IMR-90 (cell line): ENCODE measurements around the gene DNAJC22. TPM values are rescaled to one million over a fixed set of nuclear protein-coding genes. Genes with fewer than 3 reads are reported as not detected.

Source experiments
- ATAC-seq: fragments of 200-7000 bp; cut with Tn5 transposase; 2 replicates; pipeline ENCODE4 v1.9.1; 2020; ENCODE audit warnings: low read depth, mild to moderate bottlenecking, moderate library complexity
- BruUV-seq: library from RNA; stranded (reverse); fragments of 400-500 nt; replicated peaks from 2 replicates; lab custom pipeline; 2021; lab: Mats Ljungman, UMichigan
- CTCF ChIA-PET: fragments of 300-600 bp; formaldehyde crosslinking; extraction: SDS; loops from one replicate; lab custom pipeline; 2021; ENCODE audit warnings: antibody characterized with exemption; lab: Yijun Ruan, JAX
- POLR2A ChIA-PET: fragments of 300-600 bp; sonication (Branson Sonifier 250); formaldehyde crosslinking; loops from one replicate; lab custom pipeline; 2022; ENCODE audit warnings: antibody characterized with exemption; ENCODE audit not compliant: unreplicated experiment; lab: Charles Lee
- DNase-seq: peaks from one replicate; pipeline ENCODE4 v3.0.0; 2013
- H2AFZ ChIP-seq: replicated peaks from 2 replicates; pipeline ENCODE3; 2013; ENCODE audit warnings: low read length, mild to moderate bottlenecking; ENCODE audit not compliant: poor library complexity
- H2AK5ac ChIP-seq: 2 replicates; pipeline ENCODE4 v1.6.1; 2013; ENCODE audit warnings: low read depth, low read length, inconsistent platforms
- H2AK9ac ChIP-seq: replicated peaks from 2 replicates; pipeline ENCODE3; 2013; ENCODE audit warnings: mild to moderate bottlenecking, low read depth, low read length, moderate library complexity; ENCODE audit not compliant: poor library complexity
- H2BK120ac ChIP-seq: 2 replicates; pipeline ENCODE4 v1.6.1; 2013; ENCODE audit warnings: low read depth, low read length, inconsistent platforms
- H2BK15ac ChIP-seq: 3 replicates; pipeline ENCODE4 v1.6.1; 2013; ENCODE audit warnings: low read depth, low read length, inconsistent platforms
- H2BK20ac ChIP-seq: 2 replicates; pipeline ENCODE4 v1.6.1; 2013; ENCODE audit warnings: low read depth, mild to moderate bottlenecking, inconsistent platforms, low read length, moderate library complexity
- H2BK5ac ChIP-seq: 2 replicates; pipeline ENCODE4 v1.6.1; 2013; ENCODE audit warnings: mild to moderate bottlenecking, low read depth, low read length, inconsistent platforms; ENCODE audit not compliant: poor library complexity, severe bottlenecking
- H3K14ac ChIP-seq: replicated peaks from 2 replicates; pipeline ENCODE4 v1.6.1; 2013; ENCODE audit warnings: low read depth, low read length, inconsistent platforms
- H3K18ac ChIP-seq: 2 replicates; pipeline ENCODE4 v1.6.1; 2013; ENCODE audit warnings: low read depth, low read length, control low read depth
- H3K23ac ChIP-seq: 2 replicates; pipeline ENCODE4 v1.6.1; 2013; ENCODE audit warnings: low read depth, low read length, inconsistent platforms
- H3K27ac ChIP-seq: 2 replicates; pipeline ENCODE4 v1.5.1; 2013; ENCODE audit warnings: mild to moderate bottlenecking, control low read depth, low read length; ENCODE audit not compliant: insufficient read depth
- H3K27me3 ChIP-seq: 2 replicates; pipeline ENCODE4 v1.6.1; 2013; ENCODE audit warnings: low read length; ENCODE audit not compliant: control insufficient read depth, insufficient read depth
- H3K36me3 ChIP-seq: 2 replicates; pipeline ENCODE4 v1.6.1; 2013; ENCODE audit warnings: low read length, mixed read lengths; ENCODE audit not compliant: control insufficient read depth, insufficient read depth
- H3K4ac ChIP-seq: 2 replicates; pipeline ENCODE4 v1.6.1; 2013; ENCODE audit warnings: low read depth, low read length, inconsistent platforms
- H3K4me1 ChIP-seq: 2 replicates; pipeline ENCODE4 v1.6.1; 2013; ENCODE audit warnings: low read length, mixed read lengths; ENCODE audit not compliant: control insufficient read depth, insufficient read depth
- H3K4me2 ChIP-seq: 2 replicates; pipeline ENCODE4 v1.6.1; 2013; ENCODE audit warnings: low read depth, mild to moderate bottlenecking, control low read depth, low read length, moderate library complexity
- H3K4me3 ChIP-seq: 2 replicates; pipeline ENCODE4 v1.5.1; 2013; ENCODE audit warnings: low read depth, mild to moderate bottlenecking, control low read depth, low read length, moderate library complexity; ENCODE audit not compliant: insufficient read depth
- H3K56ac ChIP-seq: 2 replicates; pipeline ENCODE4 v1.6.1; 2013; ENCODE audit warnings: low read length, inconsistent platforms; ENCODE audit not compliant: insufficient read depth; ENCODE audit errors: extremely low read depth
- H3K79me1 ChIP-seq, 2 experiments: 2 replicates each; pipeline ENCODE4 v1.6.1; 2013; ENCODE audit warnings: low read length in 2 of 2, inconsistent platforms in 1 of 2, low read depth in 1 of 2
- H3K9ac ChIP-seq: 2 replicates; pipeline ENCODE4 v1.6.1; 2013; ENCODE audit warnings: low read depth, low read length, control low read depth
- H3K9me1 ChIP-seq: 2 replicates; pipeline ENCODE4 v1.6.1; 2013; ENCODE audit warnings: low read length, inconsistent platforms; ENCODE audit not compliant: insufficient read depth
- H3K9me3 ChIP-seq: 2 replicates; pipeline ENCODE4 v1.6.1; 2013; ENCODE audit warnings: low read length; ENCODE audit not compliant: control insufficient read depth, insufficient read depth
- H4K20me1 ChIP-seq: 2 replicates; pipeline ENCODE4 v1.6.1; 2013; ENCODE audit warnings: low read length, inconsistent platforms; ENCODE audit not compliant: insufficient read depth
- H4K5ac ChIP-seq: 2 replicates; pipeline ENCODE4 v1.6.1; 2013; ENCODE audit warnings: mild to moderate bottlenecking, low read depth, low read length, control low read depth
- H4K8ac ChIP-seq, 2 experiments: 2 replicates each; pipeline ENCODE4 v1.6.1; 2013; ENCODE audit warnings: low read depth in 2 of 2, low read length in 2 of 2, control low read depth in 1 of 2, inconsistent platforms in 1 of 2
- H4K91ac ChIP-seq: 2 replicates; pipeline ENCODE4 v1.6.1; 2013; ENCODE audit warnings: low read depth, low read length, inconsistent platforms; ENCODE audit not compliant: insufficient read depth
- CTCF ChIP-seq: conservative IDR thresholded peaks from 2 replicates; pipeline ENCODE4 v1.5.1; 2012; ENCODE audit warnings: mild to moderate bottlenecking, low read depth, low read length, improper control_type of control experiment
- ELK1 ChIP-seq: fragments of 150-350 bp; IDR thresholded peaks from 2 replicates; pipeline ENCODE4 v1.6.1; 2016; ENCODE audit warnings: low read depth, mild to moderate bottlenecking, low read length, moderate library complexity, borderline replicate concordance
- MAFK ChIP-seq: IDR thresholded peaks from 2 replicates; pipeline ENCODE4 v1.6.1; 2012; ENCODE audit warnings: low read depth, low read length, improper control_type of control experiment
- MAZ ChIP-seq: IDR thresholded peaks from 2 replicates; pipeline ENCODE4 v1.6.1; 2012; ENCODE audit warnings: low read depth, mild to moderate bottlenecking, low read length, improper control_type of control experiment, moderate library complexity, borderline replicate concordance
- MXI1 ChIP-seq: IDR thresholded peaks from 2 replicates; pipeline ENCODE4 v1.6.1; 2012; ENCODE audit warnings: low read depth, mild to moderate bottlenecking, low read length, moderate library complexity, borderline replicate concordance
- POLR2A ChIP-seq: IDR thresholded peaks from 2 replicates; pipeline ENCODE4 v1.6.1; 2012; ENCODE audit warnings: mild to moderate bottlenecking, low read depth, low read length
- WGBS, 2 experiments: methylation state at CpG; one replicate each; pipeline versions ENCODE4 v1.1.5 to v1.1.7; 2013; ENCODE audit warnings: missing lambda C conversion rate in 2 of 2; ENCODE audit not compliant: insufficient read length in 1 of 2; ENCODE audit errors: extremely low coverage in 2 of 2; 5-methylcytosine and 5-hydroxymethylcytosine counted together
- dilution Hi-C: fragments of 300-500 bp; cut with HindIII; formaldehyde crosslinking; loops from one replicate; pipeline ENCODE4 v1.14.3; 2018; ENCODE audit warnings: low sequenced_read_pairs; ENCODE audit not compliant: unreplicated experiment
- in situ Hi-C: fragments of 300-500 bp; cut with MboI; formaldehyde crosslinking; loops from 3 replicates; pipeline ENCODE4 v1.14.3; 2019; ENCODE audit warnings: low sequenced_read_pairs, inconsistent platforms, mixed read lengths
- intact Hi-C: fragments of 100-400 bp; cut with micrococcal nuclease; formaldehyde crosslinking; loops from 2 replicates; pipeline ENCODE4 v1.10.0; 2022
- polyA plus RNA-seq, 3 experiments: library from polyadenylated mRNA; depleted of rRNA; stranded (reverse); fragments of >200 nt; gene quantifications; 2 replicates each; pipeline ENCODE4 v1.2.3, GENCODE V29; 2012; ENCODE audit warnings: low replicate concordance in 1 of 3
- total RNA-seq: library from RNA; depleted of rRNA; stranded (reverse); fragments of >200 nt; gene quantifications from 2 replicates; pipeline ENCODE4 v1.2.3, GENCODE V29; 2012

The DNAJC22 gene
- total and polyA plus RNA-seq, 2 of the 4 experiments (the other 2 are of a cell fraction), result 8.1 to 8.2 TPM

- H3K4me1 ChIP-seq, result no peaks in the 10 kb centered on the region
- no peak overlapping the region for H2BK120ac ChIP-seq
- H3K9me1 ChIP-seq, result no peaks in the 10 kb centered on the region
- ChIA-PET CTCF (interaction anchor here (3.6 kb wide), 1 partner anchor 12 kb away, joined by 24 read pairs; no protein-coding TSS in a partner anchor), POLR2A (no interaction called here)
- no peak overlapping the region for H3K14ac ChIP-seq
- no peak overlapping the region for H4K91ac ChIP-seq
- intact Hi-C loops (loop anchor here (2.0 kb wide), 1 partner anchor 251 kb away; no protein-coding TSS in a partner anchor), in situ Hi-C loops (no loop called here), dilution Hi-C loops (no loop called here)
- no peak for DNase-seq
- no peak overlapping the region for H4K5ac ChIP-seq
- no peak overlapping the region for H2AFZ ChIP-seq
- WGBS, 2 experiments, result 100% methylated on average over 2 of the region's 7 CpGs; no CpG with 5 or more reads in 1 of the 2 experiments
- peaks cover 6% of the 10 kb centered on the region for H3K36me3 ChIP-seq
- H3K79me1 ChIP-seq, result peaks cover 0 to 19% of the 10 kb centered on the region in 2 experiments; a peak in 1 of 4 replicates
- no peak overlapping the region for H3K4me3 ChIP-seq
- H2BK20ac ChIP-seq, result no peak overlapping the region
- H3K9ac ChIP-seq, result no peak overlapping the region
- H3K4ac ChIP-seq, result no peak overlapping the region
- H3K27me3 ChIP-seq, result peaks cover 9% of the 10 kb centered on the region; the same call in 1 of the 2 replicates
- no peak overlapping the region for H3K23ac ChIP-seq
- no peak overlapping the region for H4K8ac ChIP-seq
- no TSS peak for BruUV-seq
- no peak overlapping the region for H2BK5ac ChIP-seq
- H3K18ac ChIP-seq, result no peak overlapping the region
- no peak overlapping the region for H3K27ac ChIP-seq
- H3K9me3 ChIP-seq, result no peaks in the 10 kb centered on the region
- ATAC-seq, result no peak
- no peak overlapping the region for H3K4me2 ChIP-seq
- TF ChIP-seq ELK1, result no peak
- TF ChIP-seq MXI1, result no peak
- no peak for TF ChIP-seq POLR2A
- no peak for TF ChIP-seq MAFK
- TF ChIP-seq CTCF, result no peak
- TF ChIP-seq MAZ, result no peak
- no peak overlapping the region for H2AK5ac ChIP-seq
- H2BK15ac ChIP-seq, result no peak overlapping the region
- H2AK9ac ChIP-seq, result no peak overlapping the region
- no peaks in the 10 kb centered on the region for H4K20me1 ChIP-seq
- H3K56ac ChIP-seq, result no peak overlapping the region
Measured at GRCh38 chr12:49330032-49330619, 16.6 kb upstream of the DNAJC22 start.
